HG02840 (cell line): ENCODE measurements around the gene ZNF445.
"Not testable (repeated sequence)": the region's sequence is repeated elsewhere in the genome, so short reads cannot be mapped to it uniquely, and the experiment has no call there.

Experiments used
- ATAC-seq: cut with Tn5 transposase; IDR thresholded peaks from one replicate; pipeline ENCODE4 v1.9.1; 2021; ENCODE audit warnings: mild to moderate bottlenecking, moderate library complexity, moderate number of reproducible peaks; ENCODE audit not compliant: unreplicated experiment, low FRiP score

Gene ZNF445

GRCh38 chr3:44477312-44478030, at the start of gene ZNF445:
Gene ZNF445, minus strand, starts transcription at chr3:44477670. Its CDS starts 22,121 bp downstream, at chr3:44455549.
- peak; percentile 88 for ATAC-seq

DNA sequence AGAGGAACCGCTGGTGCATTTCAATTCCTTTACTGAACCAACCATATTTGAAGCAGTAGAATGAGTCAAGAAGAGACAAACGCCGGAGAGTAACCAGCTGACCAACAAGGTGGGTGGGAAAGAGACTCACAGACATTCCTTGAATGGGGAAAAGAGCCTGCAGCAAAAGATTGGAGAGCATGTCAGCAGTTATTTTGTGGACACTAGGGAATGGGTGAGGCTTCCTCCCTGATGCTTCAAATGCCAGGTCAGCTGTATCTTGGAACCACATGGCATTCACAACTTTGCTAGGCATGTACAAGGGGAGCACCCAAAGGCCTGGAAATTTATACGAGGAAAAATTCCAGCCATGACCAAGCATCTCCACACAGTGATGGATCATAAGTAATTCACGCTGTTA, 47.6 kb upstream of the ZNF445 start:
- no peak for ATAC-seq

DNA sequence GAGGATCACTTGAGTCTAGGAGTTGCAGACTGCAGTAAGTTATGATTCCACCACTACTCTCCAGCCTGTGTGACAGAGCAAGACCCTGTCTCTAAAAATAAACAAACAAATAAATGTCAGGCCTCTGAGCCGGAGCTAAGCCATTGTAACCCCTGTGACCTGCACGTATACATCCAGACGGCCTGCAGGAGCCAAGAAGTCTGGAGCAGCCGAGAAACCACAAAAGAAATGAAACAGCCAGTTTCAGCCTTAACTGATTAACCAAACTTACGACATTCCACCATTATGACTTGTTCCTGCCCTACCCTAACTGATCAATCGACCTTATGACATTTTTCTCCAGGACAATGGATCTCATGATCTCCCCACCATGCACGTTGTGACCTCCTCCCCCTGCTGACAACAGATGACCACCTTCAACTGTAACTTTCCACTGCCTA, 45.0 kb upstream of the ZNF445 start:
- ATAC-seq = no peak

DNA sequence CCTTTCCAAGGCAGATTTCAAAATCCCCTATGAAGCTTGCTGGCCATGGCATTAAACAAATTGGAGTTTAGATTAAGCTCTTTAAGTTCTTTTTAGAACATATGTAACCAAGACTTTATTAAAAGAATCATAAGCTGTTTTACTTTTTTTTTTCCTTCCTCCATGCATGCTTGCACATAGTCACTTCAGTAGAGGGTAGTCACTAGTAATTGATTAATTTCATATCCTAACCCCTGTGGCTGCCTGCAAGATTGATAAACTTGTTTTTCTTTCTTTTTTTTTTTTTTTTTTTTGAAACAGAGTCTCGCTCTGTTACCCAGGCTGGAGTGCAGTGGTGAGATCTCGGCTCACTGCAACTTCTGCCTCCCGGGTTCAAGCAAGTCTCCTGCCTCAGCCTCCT, 44.3 kb upstream of the ZNF445 start:
- ATAC-seq = no peak

- ATAC-seq = no peak
These were observed 41.3 kb upstream of the ZNF445 start for GRCh38 chr3:44518782-44519156.

- ATAC-seq = no peak
These were observed 38.8 kb upstream of the ZNF445 start for GRCh38 chr3:44516230-44516629.

DNA sequence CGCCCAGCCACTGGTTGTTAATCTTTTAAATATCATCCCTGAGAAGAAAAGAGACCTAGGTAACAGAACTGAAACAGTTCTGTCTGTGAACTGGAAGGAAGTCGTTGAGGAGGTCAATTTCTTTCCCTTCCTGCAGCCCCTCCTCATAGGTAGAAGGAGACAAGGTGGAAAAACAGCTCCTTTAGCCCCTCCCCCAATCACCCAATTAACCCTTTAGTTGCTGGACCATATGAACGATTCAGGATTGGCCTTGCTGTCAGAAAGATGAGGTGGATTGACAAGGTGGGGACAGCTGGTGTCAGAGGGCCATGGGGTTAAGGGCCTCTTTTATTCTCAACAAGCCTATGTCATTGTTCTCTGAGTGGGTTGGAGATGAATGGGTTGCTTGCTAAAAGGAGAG, 36.0 kb upstream of the ZNF445 start:
- ATAC-seq = no peak

GRCh38 chr3:44511238-44511566, 33.7 kb upstream of the ZNF445 start:
- ATAC-seq = no peak

GRCh38 chr3:44510000-44510368, 32.5 kb upstream of the ZNF445 start:
- peak; percentile 38 for ATAC-seq

- ATAC-seq = no peak
These were observed 32.0 kb upstream of the ZNF445 start for GRCh38 chr3:44509393-44509921.

DNA sequence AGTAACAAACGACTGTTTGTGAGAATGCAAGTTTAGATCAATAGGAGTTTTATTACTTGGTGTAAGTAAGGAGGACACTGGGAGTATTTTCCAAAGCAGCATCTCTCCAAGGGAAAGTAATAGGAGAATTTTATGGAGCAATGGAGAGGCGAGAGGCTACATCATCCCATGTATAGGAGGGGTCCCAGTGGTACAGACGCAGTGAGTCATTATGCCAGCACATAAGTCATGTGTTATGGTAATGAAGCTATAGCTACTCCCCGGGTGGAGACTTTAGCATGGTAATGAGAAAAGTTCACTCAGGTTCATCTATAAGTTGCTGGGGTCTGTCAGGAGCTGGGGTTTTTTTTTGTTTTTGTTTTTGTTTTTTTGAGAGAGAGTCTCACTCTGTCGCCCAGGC, 29.5 kb upstream of the ZNF445 start:
- ATAC-seq = no peak

GRCh38 chr3:44506556-44506955, 29.1 kb upstream of the ZNF445 start:
- no peak for ATAC-seq

DNA sequence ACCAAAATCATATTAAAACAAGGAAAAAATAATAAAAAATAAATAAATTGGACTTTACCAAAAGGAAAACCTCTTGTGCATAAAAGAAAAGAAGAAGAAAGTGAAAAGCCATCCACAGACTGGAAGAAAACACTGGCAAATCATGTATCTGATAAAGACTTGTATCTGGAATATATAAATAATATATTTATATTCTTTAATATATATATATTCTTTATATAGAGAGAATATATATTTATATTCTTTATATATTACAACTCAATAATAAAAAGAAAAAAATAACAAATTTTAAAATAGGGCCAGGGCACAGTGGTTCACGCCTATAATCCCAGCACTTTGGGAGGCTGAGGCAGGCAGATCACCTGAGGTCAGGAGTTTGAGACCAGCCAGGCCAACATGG, 27.1 kb upstream of the ZNF445 start:
- ATAC-seq = no peak

DNA sequence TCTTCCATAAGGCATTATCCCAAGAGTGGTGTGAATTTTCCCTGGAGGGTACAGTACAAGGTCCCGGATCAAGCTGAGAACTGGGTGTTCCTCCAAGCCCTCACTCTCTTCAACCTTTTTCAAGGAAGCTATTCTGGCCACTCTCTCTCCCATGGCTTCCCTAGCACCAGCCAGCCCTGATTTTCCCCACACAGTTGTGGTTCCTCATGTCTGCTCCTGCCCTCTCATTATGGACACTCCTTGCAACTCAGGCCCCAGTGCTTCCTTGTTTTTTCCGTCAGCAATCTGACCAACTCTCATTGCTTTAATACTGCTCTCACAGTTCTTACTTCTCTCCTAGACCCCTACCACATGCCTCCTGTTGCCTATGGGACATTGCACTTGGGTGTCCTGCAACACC, 25.7 kb upstream of the ZNF445 start:
- ATAC-seq = not testable (repeated sequence)

DNA sequence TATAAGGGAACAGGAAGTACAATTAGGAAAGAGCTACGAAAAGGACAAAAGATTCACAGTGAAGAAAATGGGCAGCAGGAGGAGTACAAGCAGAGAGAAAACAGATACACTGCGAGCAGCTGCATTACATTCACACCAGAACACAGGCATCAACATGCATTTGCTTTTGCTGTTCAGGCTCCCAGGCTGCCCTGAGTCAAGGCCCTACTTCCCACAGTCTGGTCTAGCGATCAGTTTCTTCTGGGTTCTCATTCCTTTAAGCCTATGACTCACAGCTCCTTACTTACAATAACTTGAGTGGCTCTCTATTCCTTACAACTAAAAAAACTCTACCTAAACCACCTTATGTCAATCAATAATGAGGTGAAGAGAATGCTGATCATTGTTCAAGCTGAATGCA, 24.5 kb upstream of the ZNF445 start:
- ATAC-seq = no peak

- not testable (repeated sequence) for ATAC-seq
These were observed 22.4 kb upstream of the ZNF445 start for GRCh38 chr3:44499899-44500168.

- ATAC-seq = no peak
These were observed 21.9 kb upstream of the ZNF445 start for GRCh38 chr3:44499149-44499898.

DNA sequence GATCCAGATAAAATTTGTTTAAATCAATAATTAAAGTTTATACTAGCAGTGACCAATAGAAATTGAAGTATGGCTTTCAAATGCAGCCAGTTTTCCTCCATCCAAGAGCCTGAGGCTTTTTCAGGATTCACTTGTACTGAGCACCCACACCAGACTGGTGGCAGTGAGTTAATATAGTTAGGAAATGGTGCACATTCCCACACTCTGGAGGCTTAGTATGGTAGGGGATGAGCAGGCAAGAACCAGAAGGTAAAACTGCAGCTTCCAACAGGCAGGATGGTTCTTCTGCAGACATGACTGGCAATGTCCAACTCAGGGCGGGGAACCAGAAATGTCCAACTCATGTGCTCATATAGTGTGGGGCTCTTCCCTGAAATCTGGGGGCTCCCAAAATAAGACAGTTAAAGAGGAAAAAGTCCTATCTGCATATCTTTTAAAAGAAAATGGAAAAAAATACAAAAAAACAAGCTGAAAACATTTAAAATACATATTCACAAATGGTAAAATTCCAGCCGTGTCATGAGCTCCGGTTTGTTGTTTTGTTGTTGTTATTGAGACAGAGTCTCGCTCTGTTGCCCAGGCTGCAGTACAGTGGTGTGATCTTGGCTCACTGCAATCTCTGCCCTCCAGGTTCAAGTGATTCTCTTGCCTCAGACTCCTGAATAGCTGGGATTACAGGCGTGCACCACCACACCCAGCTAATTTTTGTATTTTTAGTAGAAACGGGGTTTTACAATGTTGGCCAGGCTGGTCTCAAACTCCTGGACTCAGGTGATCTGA, 18.4 kb upstream of the ZNF445 start:
- no peak for ATAC-seq

DNA sequence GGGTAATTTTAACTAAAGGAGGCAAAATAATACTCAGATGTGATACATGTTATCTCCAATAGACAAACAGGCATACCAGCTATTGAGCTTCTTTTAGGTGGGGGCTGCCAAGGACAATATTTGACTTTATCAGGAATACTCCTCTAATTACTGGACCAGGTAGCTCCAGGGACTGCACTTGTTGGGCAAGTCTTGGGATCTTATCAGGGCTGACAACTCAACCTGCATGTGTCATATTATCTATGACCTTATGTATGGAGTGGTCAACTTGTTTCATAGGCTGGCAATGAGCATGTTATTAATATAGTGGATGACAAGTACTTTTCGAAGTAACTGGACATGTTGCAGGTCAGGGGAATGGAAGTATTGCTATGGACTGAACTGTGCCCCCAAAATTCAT, 15.0 kb upstream of the ZNF445 start:
- ATAC-seq = no peak

- ATAC-seq = no peak
These were observed 5.3 kb upstream of the ZNF445 start for GRCh38 chr3:44482721-44483120.

- ATAC-seq = no peak
These were observed 1.2 kb upstream of the ZNF445 start for GRCh38 chr3:44478606-44479094.
